B cell (primary cell): ENCODE results near the gene PARD3. TPM values are rescaled to one million over a fixed set of nuclear protein-coding genes. Genes with fewer than 3 reads are reported as not detected.

Source experiments
- ATAC-seq: fragments of 200-7000 bp; cut with Tn5 transposase; one replicate; pipeline ENCODE4 v1.10.0; 2021; ENCODE audit warnings: low read depth, mild to moderate bottlenecking, moderate number of reproducible peaks, moderate library complexity
- CTCF ChIA-PET: fragments of 350-600 bp; sonication (Branson Sonifier 250); formaldehyde crosslinking; loops from one replicate; lab custom pipeline; 2021; ENCODE audit warnings: antibody characterized with exemption, inconsistent platforms; lab: Charles Lee
- POLR2A ChIA-PET: fragments of 350-600 bp; sonication (Branson Sonifier 250); formaldehyde crosslinking; loops from one replicate; lab custom pipeline; 2021; ENCODE audit warnings: antibody characterized with exemption; lab: Charles Lee
- DNase-seq: peaks from one replicate; pipeline ENCODE4 v3.0.0; 2013
- H2AFZ ChIP-seq: 2 replicates; pipeline ENCODE4 v1.6.1; 2012; ENCODE audit warnings: mild to moderate bottlenecking, low read depth, low read length; ENCODE audit not compliant: insufficient read depth, poor library complexity, severe bottlenecking
- H3K27ac ChIP-seq, 2 donors: 1 replicate in 1 of 2; 2 replicates in 1 of 2; pipeline ENCODE4 v1.5.1; 2012 to 2013; ENCODE audit warnings: low read length in 2 of 2, mild to moderate bottlenecking in 2 of 2, moderate library complexity in 1 of 2
- H3K27me3 ChIP-seq, 4 experiments: fragments of 200-600 bp in 1 of 4; sonication (generic) in 1 of 4; replicated peaks in 1 of 4; 1 replicate in 2 of 4; 2 replicates in 2 of 4; pipeline versions ENCODE4 v1.6.1 to v1.7.0; 2013 to 2016; ENCODE audit warnings: low read length in 3 of 4, mild to moderate bottlenecking in 2 of 4, mixed read lengths in 1 of 4, moderate library complexity in 1 of 4; ENCODE audit not compliant: insufficient read depth in 4 of 4, control insufficient read depth in 3 of 4; ENCODE audit errors: control extremely low read depth in 1 of 4
- H3K36me3 ChIP-seq, 2 experiments: replicated peaks in 1 of 2; 1 replicate in 1 of 2; 2 replicates in 1 of 2; pipeline versions ENCODE4 v1.6.1 to v1.7.1; 2013; ENCODE audit warnings: low read length in 1 of 2; ENCODE audit not compliant: insufficient read depth in 2 of 2, control insufficient read depth in 1 of 2; ENCODE audit errors: control extremely low read depth in 1 of 2, extremely low read depth in 1 of 2
- H3K4me1 ChIP-seq, 2 donors: fragments of 200-600 bp in 1 of 2; sonication (generic) in 1 of 2; 1 replicate in 1 of 2; 2 replicates in 1 of 2; pipeline versions ENCODE4 v1.5.1 to v1.6.1; 2013 to 2017; ENCODE audit warnings: low read length in 2 of 2; ENCODE audit not compliant: control insufficient read depth in 2 of 2, insufficient read depth in 2 of 2
- H3K4me2 ChIP-seq: replicated peaks from 2 replicates; pipeline ENCODE3; 2012; ENCODE audit warnings: mild to moderate bottlenecking, low read depth, low read length; ENCODE audit not compliant: poor library complexity, severe bottlenecking
- H3K4me3 ChIP-seq, 5 experiments: fragments of 200-600 bp in 1 of 5; sonication (generic) in 1 of 5; 1 replicate in 3 of 5; 2 replicates in 2 of 5; pipeline versions ENCODE4 v1.5.1 to v1.7.0; 2011 to 2016; ENCODE audit warnings: low read length in 4 of 5, mild to moderate bottlenecking in 4 of 5, low read depth in 2 of 5, control low read depth in 1 of 5, moderate library complexity in 1 of 5; ENCODE audit not compliant: insufficient read depth in 1 of 5; ENCODE audit errors: control extremely low read depth in 1 of 5, extremely low read depth in 1 of 5
- H3K79me2 ChIP-seq: fragments of 200-600 bp; sonication (generic); one replicate; pipeline ENCODE4 v1.6.0; 2016; ENCODE audit warnings: low read length; ENCODE audit not compliant: control insufficient read depth, insufficient read depth
- H3K9ac ChIP-seq: fragments of 200-600 bp; sonication (generic); 2 replicates; pipeline ENCODE4 v1.6.1; 2017; ENCODE audit warnings: mild to moderate bottlenecking, low read length, moderate library complexity
- H3K9me3 ChIP-seq, 3 donors: one replicate each; pipeline versions ENCODE4 v1.6.1 to v1.7.1; 2013; ENCODE audit warnings: low read length in 2 of 3; ENCODE audit not compliant: control insufficient read depth in 2 of 3, insufficient read depth in 1 of 3; ENCODE audit errors: control extremely low read depth in 1 of 3
- H4K20me1 ChIP-seq: 2 replicates; pipeline ENCODE4 v1.6.0; 2012; ENCODE audit warnings: mild to moderate bottlenecking, low read length; ENCODE audit not compliant: insufficient read depth, control insufficient read depth, poor library complexity, severe bottlenecking
- H3K27ac Mint-ChIP-seq: one replicate; pipeline ENCODE4 v1.8.0; 2021; ENCODE audit warnings: mixed read lengths
- H3K27me3 Mint-ChIP-seq: one replicate; pipeline ENCODE4 v1.8.0; 2021; ENCODE audit warnings: mixed read lengths
- H3K4me1 Mint-ChIP-seq: one replicate; pipeline ENCODE4 v1.8.0; 2021; ENCODE audit warnings: mixed read lengths
- H3K4me3 Mint-ChIP-seq: one replicate; pipeline ENCODE4 v1.8.0; 2021; ENCODE audit warnings: mixed read lengths
- H3K9me3 Mint-ChIP-seq: one replicate; pipeline ENCODE4 v1.8.0; 2022; ENCODE audit warnings: mixed read lengths; ENCODE audit not compliant: insufficient read depth
- CTCF ChIP-seq: fragments of 200-600 bp; IDR thresholded peaks from one replicate; pipeline ENCODE4 v1.8.0; 2022; ENCODE audit warnings: antibody characterized with exemption, mild to moderate bottlenecking
- EZH2 ChIP-seq: IDR thresholded peaks from 2 replicates; pipeline ENCODE4 v1.6.1; 2012; ENCODE audit warnings: borderline replicate concordance, low read depth, mild to moderate bottlenecking, moderate library complexity, low read length; ENCODE audit not compliant: insufficient read depth, poor library complexity, severe bottlenecking
- WGBS: methylation state at CpG from one replicate; pipeline ENCODE4 v1.1.5; 2013; ENCODE audit warnings: missing lambda C conversion rate; ENCODE audit not compliant: insufficient coverage; 5-methylcytosine and 5-hydroxymethylcytosine counted together
- intact Hi-C: fragments of 100-400 bp; cut with micrococcal nuclease; formaldehyde crosslinking; loops from one replicate; pipeline ENCODE4 v1.10.0; 2022
- polyA plus RNA-seq: library from polyadenylated mRNA; depleted of rRNA; stranded (reverse); fragments of >200 nt; gene quantifications from 2 replicates; pipeline ENCODE4 v1.2.3, GENCODE V29; 2012
- total RNA-seq, 2 donors: library from RNA; stranded (reverse); fragments of 120-200 nt in 1 of 2; gene quantifications; 1 replicate in 1 of 2; 2 replicates in 1 of 2; pipeline versions ENCODE4 v1.2.3 to v1.2.4, GENCODE V29; 2013 to 2022

The PARD3 gene
- total and polyA plus RNA-seq, 2 donors (not counting 1 experiment from before 2014, with no cell fraction given): not detected

- no peaks in the 10 kb centered on the region for H3K36me3 ChIP-seq
- no peak for DNase-seq
- H3K4me3 ChIP-seq: no peak overlapping the region
- Mint-ChIP-seq H3K4me3 (no peak overlapping the region), H3K4me1 (no peaks in the 10 kb centered on the region), H3K27ac (no peak overlapping the region), H3K9me3 (no peaks in the 10 kb centered on the region), H3K27me3 (no peaks in the 10 kb centered on the region)
- no peak for TF ChIP-seq EZH2
- no peak for TF ChIP-seq CTCF
- H3K9ac ChIP-seq: no peak overlapping the region
- no peak overlapping the region for H3K4me2 ChIP-seq
- CTCF ChIA-PET: no interaction called here
- H4K20me1 ChIP-seq: no peaks in the 10 kb centered on the region
- no peak overlapping the region for H3K27ac ChIP-seq
- WGBS: no CpG with 5 or more reads among the region's 3 CpGs
- POLR2A ChIA-PET: no interaction called here
- ATAC-seq: no peak
- H3K27me3 ChIP-seq: no peaks in the 10 kb centered on the region
- H3K9me3 ChIP-seq: no peaks in the 10 kb centered on the region
- intact Hi-C loops: no loop called here
- H2AFZ ChIP-seq: no peak overlapping the region
- no peaks in the 10 kb centered on the region for H3K4me1 ChIP-seq
- H3K79me2 ChIP-seq: no peaks in the 10 kb centered on the region
Measured at GRCh38 chr10:34380856-34381255, 434.2 kb downstream of the PARD3 start.

- DNase-seq (no peak), ATAC-seq (no peak)
- peaks cover 5% of the 10 kb centered on the region for H3K4me1 Mint-ChIP-seq
- Histone ChIP-seq H3K27me3 (no peaks in the 10 kb centered on the region), H4K20me1 (no peaks in the 10 kb centered on the region), H3K9ac (no peak overlapping the region), H3K4me3 (no peak overlapping the region), H2AFZ (no peak overlapping the region), H3K79me2 (no peaks in the 10 kb centered on the region), H3K36me3 (no peaks in the 10 kb centered on the region), H3K4me2 (no peak overlapping the region), H3K27ac (no peak overlapping the region), H3K4me1 (peaks cover 0 to 3% of the 10 kb centered on the region in 2 donors), H3K9me3 (no peaks in the 10 kb centered on the region)
- POLR2A ChIA-PET: no interaction called here
- no peak overlapping the region for H3K4me3 Mint-ChIP-seq
- no peaks in the 10 kb centered on the region for H3K9me3 Mint-ChIP-seq
- no peak overlapping the region for H3K27ac Mint-ChIP-seq
- H3K27me3 Mint-ChIP-seq: no peaks in the 10 kb centered on the region
- TF ChIP-seq EZH2 (no peak), CTCF (no peak)
- CTCF ChIA-PET: no interaction called here
- intact Hi-C loops: no loop called here
Measured at GRCh38 chr10:34378297-34378696, 436.8 kb downstream of the PARD3 start.
